Astrocyte of the cerebellum (primary cell): ENCODE data around the gene SRPK2.

Experiments used
- DNase-seq: peaks from one replicate; pipeline ENCODE4 v3.0.0-alpha.2; 2011; ENCODE audit warnings: low read depth
- H3K4me3 ChIP-seq: 2 replicates; pipeline ENCODE4 v1.5.1; 2011; ENCODE audit warnings: mild to moderate bottlenecking, low read depth, low read length, moderate library complexity
- CTCF ChIP-seq: IDR thresholded peaks from 2 replicates; pipeline ENCODE4 v1.5.1; 2012; ENCODE audit warnings: low read length, low read depth, moderate library complexity, mild to moderate bottlenecking; ENCODE audit errors: missing control alignments
- in situ Hi-C: cut with HindIII; loops from 2 replicates; pipeline ENCODE4 v1.10.0; 2017; ENCODE audit warnings: low sequenced_read_pairs

The SRPK2 gene

GRCh38 chr7:105249216-105249615 is 139.5 kb downstream of the SRPK2 start:
- in situ Hi-C loops, result no loop called here

GRCh38 chr7:105246679-105247078 is 142.0 kb downstream of the SRPK2 start:
- no peak for DNase-seq
- no peak overlapping the region for H3K4me3 ChIP-seq
- no peak for TF ChIP-seq CTCF
- in situ Hi-C loops, result no loop called here

More at GRCh38 chr7:105249216-105249615, 139.5 kb downstream of the SRPK2 start:
- TF ChIP-seq CTCF, result no peak
- no peak for DNase-seq
- no peak overlapping the region for H3K4me3 ChIP-seq

- in situ Hi-C loops, result no loop called here
- no peak for TF ChIP-seq CTCF
- no peak overlapping the region for H3K4me3 ChIP-seq
- DNase-seq, result no peak
Observed at GRCh38 chr7:105246256-105246655, 142.5 kb downstream of the SRPK2 start.

GRCh38 chr7:105245398-105246114 is 143.2 kb downstream of the SRPK2 start:
- H3K4me3 ChIP-seq, result no peak overlapping the region
- no peak for TF ChIP-seq CTCF
- in situ Hi-C loops, result no loop called here
- DNase-seq, result no peak

GRCh38 chr7:105244594-105244993 is 144.1 kb downstream of the SRPK2 start:
- no peak for DNase-seq
- in situ Hi-C loops, result no loop called here
- H3K4me3 ChIP-seq, result no peak overlapping the region
- TF ChIP-seq CTCF, result no peak

- TF ChIP-seq CTCF, result no peak
- in situ Hi-C loops, result no loop called here
- no peak for DNase-seq
- H3K4me3 ChIP-seq, result no peak overlapping the region
Observed at GRCh38 chr7:105241198-105241597, 147.5 kb downstream of the SRPK2 start.
